Suprapubic skin (tissue), 3 donors: ENCODE data around the gene NTRK1.

Experiments
- CTCF ChIP-seq, 2 donors: fragments of 200-600 bp in 1 of 2; fragments of 450-650 bp in 1 of 2; sonication (generic) in 1 of 2; IDR thresholded peaks; one replicate each; pipeline ENCODE4 v1.5.1; 2016 to 2019; ENCODE audit warnings: antibody characterized with exemption in 2 of 2, mild to moderate bottlenecking in 1 of 2, moderate library complexity in 1 of 2
- POLR2A ChIP-seq, 2 donors: fragments of 450-650 bp; IDR thresholded peaks; one replicate each; pipeline ENCODE4 v1.6.1; 2017; ENCODE audit warnings: antibody characterized with exemption in 2 of 2, mild to moderate bottlenecking in 2 of 2, moderate library complexity in 2 of 2

GRCh38 chr1:156905651-156906050 lies 45.0 kb downstream of the NTRK1 start:
- TF ChIP-seq POLR2A (IDR thresholded peaks at IDR 0.05) (no peak), CTCF (IDR thresholded peaks at IDR 0.05) (no peak)
